GM21723 (cell line): ENCODE results near the gene POLR3B.
"Not testable (repeated sequence)": the region's sequence is repeated elsewhere in the genome, so short reads cannot be mapped to it uniquely, and the experiment has no call there.

Source experiments
- ATAC-seq: cut with Tn5 transposase; IDR thresholded peaks from one replicate; pipeline ENCODE4 v1.9.1; 2021; ENCODE audit warnings: mild to moderate bottlenecking, moderate library complexity; ENCODE audit not compliant: unreplicated experiment

The POLR3B gene

DNA sequence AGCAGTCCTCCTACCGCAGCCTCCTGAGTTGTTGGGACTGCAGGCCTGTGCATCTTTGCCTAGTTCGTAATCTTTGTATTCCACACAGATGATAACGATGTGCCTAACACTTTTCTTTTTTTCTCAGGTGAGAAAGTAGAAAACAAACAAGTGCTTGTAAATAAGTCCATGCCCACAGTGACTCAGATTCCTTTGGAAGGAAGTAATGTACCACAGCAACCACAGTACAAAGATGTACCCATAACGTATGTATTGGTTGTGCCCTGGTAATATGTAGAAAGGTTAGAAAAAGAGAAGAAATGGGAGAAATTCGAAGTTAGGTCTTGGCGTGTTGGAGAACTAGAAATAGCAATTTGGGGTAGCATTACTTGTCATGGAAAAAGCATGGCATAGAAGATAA, 101.6 kb downstream of the POLR3B start:
- ATAC-seq = no peak

DNA sequence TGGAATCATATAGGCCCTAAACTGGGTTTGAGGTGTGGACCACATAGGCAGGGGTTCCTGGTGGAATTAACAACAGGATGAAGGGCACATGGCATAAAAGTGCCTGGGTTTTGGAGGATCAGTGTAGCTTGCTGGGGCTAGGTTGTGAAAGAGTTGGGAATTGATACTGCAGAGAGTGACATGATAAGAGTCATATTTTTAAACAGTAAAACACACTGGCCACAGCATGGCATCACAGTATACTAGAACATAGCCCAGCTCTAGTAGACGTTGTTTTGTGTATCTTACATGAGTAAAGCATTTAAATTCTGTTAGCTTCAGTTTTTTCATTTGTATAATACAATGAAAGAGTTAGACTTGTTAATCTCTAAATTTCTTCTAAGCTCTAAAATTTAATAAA, 102.0 kb downstream of the POLR3B start:
- ATAC-seq = no peak

DNA sequence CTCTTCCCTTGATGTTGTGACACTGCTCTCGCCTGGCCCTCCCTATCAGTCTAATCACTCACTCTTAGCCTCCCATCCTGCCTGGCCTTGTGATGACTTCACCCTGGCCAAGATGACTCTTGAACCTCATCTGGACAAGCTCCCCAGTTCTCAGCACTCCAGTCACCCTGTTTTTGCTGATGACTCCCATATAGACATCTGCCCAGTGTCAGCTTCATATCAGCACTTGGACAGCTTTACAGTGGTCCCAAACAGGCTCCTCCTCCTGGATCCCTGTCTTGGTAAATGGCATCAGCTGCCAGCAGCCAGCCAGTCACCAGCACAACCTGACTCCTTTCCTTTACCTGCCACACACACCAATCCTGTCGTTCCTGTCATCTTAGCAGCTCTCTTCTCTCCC, 104.2 kb downstream of the POLR3B start:
- no peak for ATAC-seq

GRCh38 chr12:106465605-106466004, 108.1 kb downstream of the POLR3B start:
- ATAC-seq = not testable (repeated sequence)

GRCh38 chr12:106475662-106476061, 118.1 kb downstream of the POLR3B start:
- not testable (repeated sequence) for ATAC-seq

DNA sequence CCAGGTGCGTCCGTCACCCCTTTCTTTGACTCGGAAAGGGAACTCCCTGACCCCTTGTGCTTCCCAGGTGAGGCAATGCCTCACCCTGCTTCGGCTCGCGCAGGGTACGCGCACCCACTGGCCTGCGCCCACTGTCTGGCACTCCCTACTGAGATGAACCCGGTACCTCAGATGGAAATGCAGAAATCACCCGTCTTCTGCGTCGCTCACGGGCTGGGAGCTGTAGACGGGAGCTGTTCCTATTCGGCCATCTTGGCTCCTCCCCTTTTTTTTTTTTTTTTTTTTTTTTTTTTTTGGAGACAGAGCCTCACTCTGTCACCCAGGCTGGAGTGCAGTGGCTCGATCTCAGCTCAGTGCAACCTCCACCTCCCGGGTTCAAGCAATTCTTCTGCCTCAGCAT, 120.1 kb downstream of the POLR3B start:
- ATAC-seq = not testable (repeated sequence)

DNA sequence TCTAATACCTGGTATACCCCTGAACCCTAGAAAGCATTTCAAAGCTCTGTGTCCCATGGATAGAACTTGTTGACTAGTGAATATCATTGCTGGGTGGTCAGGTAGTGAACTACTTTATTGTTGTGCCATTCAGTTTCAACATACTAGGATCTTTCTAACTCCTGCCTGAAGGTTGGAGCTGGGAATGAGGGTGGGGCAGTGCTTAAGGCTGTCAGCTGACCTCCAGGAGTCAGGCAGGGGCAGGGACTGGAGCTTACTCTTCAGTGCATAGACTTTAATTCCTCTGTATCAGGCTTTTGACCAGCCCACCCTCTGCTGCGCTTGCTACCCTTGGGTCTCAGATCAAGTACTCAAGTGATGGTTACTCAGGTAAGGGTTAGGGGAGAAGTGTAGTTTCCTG, 122.7 kb downstream of the POLR3B start:
- no peak for ATAC-seq

GRCh38 chr12:106481246-106481645, 123.7 kb downstream of the POLR3B start:
- ATAC-seq = no peak

- no peak for ATAC-seq
Observed at GRCh38 chr12:106487664-106488063, 130.1 kb downstream of the POLR3B start.

DNA sequence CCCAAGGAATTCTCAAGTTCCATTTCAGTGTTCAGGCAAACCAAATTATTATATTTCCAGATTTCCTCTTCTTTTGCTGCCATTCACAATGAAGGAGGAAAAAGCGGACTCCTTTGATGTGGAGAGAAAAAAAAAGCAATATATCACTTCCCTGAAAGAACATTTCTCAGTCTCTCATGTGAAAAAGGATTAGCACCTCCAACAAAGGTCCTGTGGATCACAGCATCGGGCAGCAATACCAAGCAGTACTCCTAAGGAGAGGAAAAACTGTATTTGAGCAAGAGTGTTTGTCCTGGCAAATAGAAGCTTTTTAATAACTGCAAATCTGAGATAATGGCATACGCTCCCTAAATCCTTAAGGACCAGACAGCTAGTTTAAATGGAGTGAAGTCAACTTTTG, 131.3 kb downstream of the POLR3B start:
- no peak for ATAC-seq

- ATAC-seq = no peak
Observed at GRCh38 chr12:106490264-106490663, 132.7 kb downstream of the POLR3B start.

GRCh38 chr12:106492857-106493256, 135.3 kb downstream of the POLR3B start:
- ATAC-seq = no peak

DNA sequence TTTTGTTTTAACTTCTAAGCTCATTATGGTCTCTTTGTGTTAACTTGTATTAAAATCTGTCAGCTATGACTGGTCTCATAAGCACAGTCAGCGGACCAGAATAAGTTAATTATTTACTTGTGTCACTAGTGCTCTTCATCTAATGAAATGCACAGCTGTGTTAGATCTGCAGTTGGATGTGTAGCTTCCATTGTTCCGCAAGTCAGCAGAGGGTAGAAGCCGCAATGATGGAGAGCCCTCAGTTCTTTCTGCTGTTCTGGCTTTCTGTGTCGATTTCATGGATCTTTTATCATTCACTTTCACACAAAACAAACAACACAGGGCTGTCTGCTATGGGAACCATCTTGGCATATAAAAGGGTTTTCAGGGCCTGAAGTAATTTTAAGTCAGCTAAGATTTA, 136.0 kb downstream of the POLR3B start:
- no peak for ATAC-seq

- ATAC-seq = no peak
Observed at GRCh38 chr12:106495354-106495965, 137.9 kb downstream of the POLR3B start.

- ATAC-seq = no peak
Observed at GRCh38 chr12:106498056-106498455, 140.5 kb downstream of the POLR3B start.

GRCh38 chr12:106499628-106500027, 142.1 kb downstream of the POLR3B start:
- no peak for ATAC-seq

DNA sequence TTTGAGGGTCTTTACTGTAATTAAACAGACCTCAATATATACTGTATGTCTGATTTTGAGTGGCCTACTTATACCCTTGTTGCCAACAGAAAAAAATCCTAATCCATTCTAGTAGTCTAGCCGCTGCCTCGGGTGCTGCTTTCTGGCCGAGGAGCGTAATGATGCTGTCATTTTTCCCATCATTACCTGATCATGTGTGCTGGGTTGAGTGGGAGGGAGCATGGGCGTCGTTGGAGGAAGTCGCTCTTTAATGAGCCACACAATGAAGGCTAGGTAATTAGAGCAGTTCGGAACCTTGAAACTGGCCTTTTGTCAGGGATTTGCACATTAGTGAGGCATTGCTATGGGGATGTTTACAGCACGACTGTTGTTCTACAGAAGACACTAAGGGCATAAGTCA, 149.1 kb downstream of the POLR3B start:
- ATAC-seq = no peak

DNA sequence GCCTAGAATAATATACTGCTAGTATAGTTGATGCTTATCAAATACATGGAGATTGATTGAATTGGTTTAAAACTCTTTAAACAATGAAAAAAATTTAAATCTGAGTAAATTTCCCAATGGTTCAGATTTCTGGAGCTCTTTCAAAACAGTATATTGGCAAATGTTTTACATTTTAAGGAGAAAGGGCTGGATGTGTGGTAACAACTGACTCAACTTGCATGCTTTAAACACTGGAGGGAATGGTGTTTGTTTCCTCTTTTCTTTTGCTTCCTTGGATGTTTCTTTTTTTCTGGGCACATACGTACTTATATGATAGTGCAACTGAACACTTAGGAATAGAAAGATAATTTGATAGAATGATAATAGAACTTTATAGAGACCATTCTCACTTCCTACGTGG, 151.4 kb downstream of the POLR3B start:
- ATAC-seq = no peak

DNA sequence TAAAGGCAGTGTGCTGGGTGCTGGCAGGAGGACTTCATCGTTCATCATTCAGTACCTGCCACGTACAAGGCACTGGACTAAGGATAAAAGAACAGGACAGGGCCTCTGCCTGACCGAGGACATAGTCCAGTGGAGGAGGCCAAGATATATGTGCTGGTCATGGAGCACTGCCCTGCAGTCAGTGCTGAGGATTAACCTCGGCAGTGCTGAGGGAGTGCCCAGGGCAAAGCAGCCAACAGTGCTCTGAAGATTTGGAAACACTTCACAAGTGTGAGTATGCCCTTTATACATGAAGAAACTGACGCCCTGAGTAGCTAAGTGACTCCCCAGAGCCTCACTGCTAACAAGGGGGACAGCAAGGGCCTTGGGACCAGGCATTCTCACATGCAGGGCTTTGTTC, 153.8 kb downstream of the POLR3B start:
- ATAC-seq = no peak

DNA sequence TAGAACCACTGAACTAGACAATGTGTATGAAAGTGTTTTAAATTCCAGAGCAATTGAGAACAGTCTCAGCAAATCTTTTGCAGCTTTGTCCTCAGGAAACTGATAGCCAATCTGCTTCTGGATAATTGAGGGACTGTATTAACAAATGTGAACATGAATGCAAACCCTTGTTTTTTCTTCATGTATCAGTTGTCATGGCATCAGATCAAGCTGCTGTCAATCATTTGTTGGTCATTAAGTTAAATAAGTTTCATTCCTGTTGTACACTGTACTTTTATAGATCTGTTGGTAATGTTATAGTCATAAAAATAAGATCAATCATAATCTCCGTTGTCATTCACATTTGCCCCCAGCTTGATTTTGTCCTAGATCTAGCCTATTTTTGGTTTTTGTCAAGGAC, 159.8 kb downstream of the POLR3B start:
- ATAC-seq = no peak

DNA sequence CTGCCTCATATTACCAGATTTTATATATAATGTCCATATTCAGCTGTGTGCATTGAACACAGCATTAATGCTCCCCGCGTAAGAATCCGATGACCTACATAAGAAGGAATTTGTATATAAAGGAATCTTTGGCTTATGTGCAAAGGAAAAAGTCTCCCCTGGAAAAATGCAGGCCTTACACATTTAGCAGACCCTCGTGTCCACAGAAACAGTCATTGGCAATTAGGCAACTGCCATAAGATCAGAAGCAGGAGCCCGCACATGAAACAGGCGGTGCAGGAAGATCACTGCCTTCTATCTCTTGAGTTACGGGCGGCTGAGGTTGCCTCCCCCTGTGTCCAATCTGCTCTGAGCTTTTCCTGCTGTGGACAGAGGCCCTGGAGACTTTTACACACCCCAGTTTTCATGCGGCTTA, 162.1 kb downstream of the POLR3B start:
- ATAC-seq = no peak

DNA sequence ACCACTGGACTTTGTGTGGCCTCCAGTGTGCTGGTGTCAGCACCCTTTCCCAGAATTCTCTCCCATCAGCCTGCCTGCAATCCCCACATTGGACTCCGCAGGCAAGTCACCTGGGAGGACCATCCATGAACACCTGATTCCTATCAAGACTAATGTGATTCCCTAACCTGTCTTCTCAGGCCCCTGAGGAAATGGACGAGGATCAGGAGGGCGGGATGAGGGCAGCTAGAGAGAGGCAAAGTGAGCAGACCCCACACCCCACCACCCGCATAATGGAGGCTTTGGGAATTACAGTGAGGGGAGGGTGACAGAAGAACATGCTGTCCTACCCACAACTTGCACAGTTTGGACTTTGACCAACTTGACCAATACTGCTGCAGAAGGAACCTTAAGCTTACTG, 164.4 kb downstream of the POLR3B start:
- ATAC-seq = no peak

- ATAC-seq = no peak
Observed at GRCh38 chr12:106522708-106523107, 165.2 kb downstream of the POLR3B start.
